ENCODE data around the gene ATP8A1. TPM values are rescaled to one million over a fixed set of nuclear protein-coding genes. Genes with fewer than 3 reads are reported as not detected.

Gene ATP8A1
- total and polyA plus RNA-seq, 10 donors, result 14.4 to 87.0 (median 42.1) TPM

DNA sequence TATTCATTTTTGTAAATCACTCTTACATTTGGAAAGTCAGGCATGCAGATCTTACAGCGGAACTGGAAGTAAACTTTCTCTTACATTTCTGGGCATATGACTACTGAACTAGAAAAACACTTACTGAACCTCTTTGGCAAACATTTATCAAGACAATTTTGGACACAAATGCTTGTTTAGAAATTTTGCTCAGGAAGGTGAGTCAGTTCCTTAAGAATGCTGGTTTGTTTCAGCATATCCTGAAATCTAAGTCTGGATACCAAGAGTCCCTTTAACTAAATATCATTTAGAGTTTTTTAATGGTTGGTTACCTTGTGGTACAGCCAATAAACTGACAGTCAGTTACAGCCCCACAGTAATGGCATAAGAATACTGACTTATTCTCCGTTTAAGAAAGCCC is 244.7 kb downstream of the ATP8A1 start:
- WGBS, 5 donors, result 77 to 82% (median 77%) methylated on average over 2 of the region's 2 CpGs
- Histone ChIP-seq H3K4me3 (no peak overlapping the region), H3K4me1 (no peaks in the 10 kb centered on the region), H3K27ac (no peak overlapping the region), H3K9me3 (no peaks in the 10 kb centered on the region), H3K27me3 (replicated peaks in 1 of 7) (no peaks in the 10 kb centered on the region), H3K36me3 (peaks cover 0 to 75% (median 23%) of the 10 kb centered on the region in 6 donors)
- intact Hi-C loops (cut with DNase I; ENCODE audit: low total_unique reads), result no loop called here
- no peak for DNase-seq
- no peak for TF ChIP-seq POLR2A (IDR thresholded peaks at IDR 0.05)

DNA sequence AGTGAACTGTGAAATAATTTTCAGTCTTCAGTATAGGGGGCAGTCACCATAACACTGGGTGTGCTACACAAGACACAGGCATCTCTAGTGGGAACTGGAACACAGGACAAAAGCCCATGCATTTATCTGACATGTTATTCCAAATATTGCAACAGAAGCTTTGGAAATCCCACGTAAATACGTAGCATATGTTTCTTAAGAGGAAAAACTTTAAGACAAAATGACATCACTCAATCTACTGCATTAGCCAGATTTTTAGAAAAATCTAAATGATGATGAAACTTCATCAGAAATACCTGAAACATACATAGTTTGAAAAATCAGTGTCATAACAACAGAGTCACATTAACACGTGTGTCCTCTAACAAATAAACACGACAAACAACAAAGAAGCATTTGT is 245.1 kb downstream of the ATP8A1 start:
- no peaks in the 10 kb centered on the region for H3K27me3 ChIP-seq (replicated peaks in 1 of 7)
- H3K4me1 ChIP-seq, result no peaks in the 10 kb centered on the region
- intact Hi-C loops (cut with DNase I; ENCODE audit: low total_unique reads), result no loop called here
- peaks cover 0 to 73% (median 23%) of the 10 kb centered on the region in 6 donors for H3K36me3 ChIP-seq
- H3K27ac ChIP-seq, result no peak overlapping the region
- no peak for DNase-seq
- H3K9me3 ChIP-seq, result no peaks in the 10 kb centered on the region
- no peak for TF ChIP-seq POLR2AphosphoS5 (IDR thresholded peaks at IDR 0.05)
- 81 to 93% (median 87%) methylated on average over 4 of the region's 4 CpGs for WGBS, 5 donors
- H3K4me3 ChIP-seq, result no peak overlapping the region

DNA sequence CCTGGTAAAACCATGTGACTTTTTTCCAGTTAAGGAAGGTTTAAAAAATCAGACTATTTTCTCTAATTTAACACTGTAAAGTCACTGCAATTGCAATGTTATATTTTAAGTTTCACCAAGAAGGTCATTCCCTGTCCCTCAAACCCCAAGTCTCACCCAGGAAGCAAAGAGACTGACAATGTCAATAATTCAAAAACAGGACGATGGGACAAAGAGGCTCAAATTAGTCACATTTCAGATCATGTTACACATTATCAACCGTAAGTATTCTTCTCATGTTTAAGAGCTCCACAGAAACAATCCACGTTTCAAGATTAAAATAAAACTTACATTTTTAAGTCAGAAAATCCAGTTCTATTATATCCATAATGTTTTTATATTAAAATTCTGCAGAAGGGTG is 246.5 kb downstream of the ATP8A1 start:
- intact Hi-C loops (cut with DNase I; ENCODE audit: low total_unique reads), result no loop called here
- H3K27me3 ChIP-seq (replicated peaks in 1 of 7), result no peaks in the 10 kb centered on the region
- no peak overlapping the region for H3K4me3 ChIP-seq
- H3K27ac ChIP-seq, result no peak overlapping the region
- no peak for DNase-seq
- H3K36me3 ChIP-seq, result peaks cover 0 to 70% (median 23%) of the 10 kb centered on the region in 6 donors
- 90 to 94% (median 93%) methylated on average over 3 of the region's 3 CpGs for WGBS, 5 donors
- no peaks in the 10 kb centered on the region for H3K9me3 ChIP-seq
- TF ChIP-seq POLR2A (IDR thresholded peaks at IDR 0.05) (no peak), POLR2AphosphoS5 (IDR thresholded peaks at IDR 0.05) (no peak)
- TF ChIP-seq, protein P1, sequence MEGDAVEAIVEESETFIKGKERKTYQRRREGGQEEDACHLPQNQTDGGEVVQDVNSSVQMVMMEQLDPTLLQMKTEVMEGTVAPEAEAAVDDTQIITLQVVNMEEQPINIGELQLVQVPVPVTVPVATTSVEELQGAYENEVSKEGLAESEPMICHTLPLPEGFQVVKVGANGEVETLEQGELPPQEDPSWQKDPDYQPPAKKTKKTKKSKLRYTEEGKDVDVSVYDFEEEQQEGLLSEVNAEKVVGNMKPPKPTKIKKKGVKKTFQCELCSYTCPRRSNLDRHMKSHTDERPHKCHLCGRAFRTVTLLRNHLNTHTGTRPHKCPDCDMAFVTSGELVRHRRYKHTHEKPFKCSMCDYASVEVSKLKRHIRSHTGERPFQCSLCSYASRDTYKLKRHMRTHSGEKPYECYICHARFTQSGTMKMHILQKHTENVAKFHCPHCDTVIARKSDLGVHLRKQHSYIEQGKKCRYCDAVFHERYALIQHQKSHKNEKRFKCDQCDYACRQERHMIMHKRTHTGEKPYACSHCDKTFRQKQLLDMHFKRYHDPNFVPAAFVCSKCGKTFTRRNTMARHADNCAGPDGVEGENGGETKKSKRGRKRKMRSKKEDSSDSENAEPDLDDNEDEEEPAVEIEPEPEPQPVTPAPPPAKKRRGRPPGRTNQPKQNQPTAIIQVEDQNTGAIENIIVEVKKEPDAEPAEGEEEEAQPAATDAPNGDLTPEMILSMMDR (IDR thresholded peaks at IDR 0.05 in 8 of 11, conservative IDR thresholded peaks at IDR 0.05 in 3 of 11), result no peak
- H3K4me1 ChIP-seq, result no peaks in the 10 kb centered on the region

DNA sequence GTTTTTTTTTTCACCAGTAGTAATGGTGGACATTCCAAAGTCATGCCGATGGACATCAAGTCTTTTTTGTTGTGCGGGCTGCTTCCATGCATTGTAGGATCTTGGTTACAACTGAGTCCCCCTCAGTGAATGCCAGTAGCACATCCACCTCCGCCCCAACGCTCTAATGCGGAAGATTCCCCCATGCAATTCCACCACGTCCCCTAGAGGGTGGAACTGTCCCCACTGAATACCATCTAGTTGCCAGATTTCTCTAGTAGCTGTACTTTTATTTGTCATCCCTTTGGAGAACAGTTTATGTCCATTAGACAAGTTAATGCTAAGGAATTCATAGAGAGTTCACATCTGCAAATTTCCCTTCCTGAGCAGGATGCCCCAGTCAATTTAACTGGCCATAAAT is 252.9 kb downstream of the ATP8A1 start:
- no peak for DNase-seq
- no peak overlapping the region for H3K4me3 ChIP-seq
- H3K4me1 ChIP-seq, result peaks cover 0 to 15% (median 5%) of the 10 kb centered on the region in 6 donors
- TF ChIP-seq POLR2AphosphoS5 (IDR thresholded peaks at IDR 0.05), result no peak
- TF ChIP-seq, protein P1 (IDR thresholded peaks at IDR 0.05 in 8 of 11, conservative IDR thresholded peaks at IDR 0.05 in 3 of 11), result no peak
- no peak for TF ChIP-seq POLR2A (IDR thresholded peaks at IDR 0.05)
- peaks cover 0 to 10% (median 0%) of the 10 kb centered on the region in 6 donors for H3K36me3 ChIP-seq
- no peaks in the 10 kb centered on the region for H3K9me3 ChIP-seq
- H3K27ac ChIP-seq, result no peak overlapping the region
- intact Hi-C loops (cut with DNase I; ENCODE audit: low total_unique reads), result no loop called here
- WGBS, 5 donors, result 85 to 91% (median 89%) methylated on average over 6 of the region's 6 CpGs
- H3K27me3 ChIP-seq (replicated peaks in 1 of 7), result peaks cover 0 to 38% (median 23%) of the 10 kb centered on the region in 7 donors

DNA sequence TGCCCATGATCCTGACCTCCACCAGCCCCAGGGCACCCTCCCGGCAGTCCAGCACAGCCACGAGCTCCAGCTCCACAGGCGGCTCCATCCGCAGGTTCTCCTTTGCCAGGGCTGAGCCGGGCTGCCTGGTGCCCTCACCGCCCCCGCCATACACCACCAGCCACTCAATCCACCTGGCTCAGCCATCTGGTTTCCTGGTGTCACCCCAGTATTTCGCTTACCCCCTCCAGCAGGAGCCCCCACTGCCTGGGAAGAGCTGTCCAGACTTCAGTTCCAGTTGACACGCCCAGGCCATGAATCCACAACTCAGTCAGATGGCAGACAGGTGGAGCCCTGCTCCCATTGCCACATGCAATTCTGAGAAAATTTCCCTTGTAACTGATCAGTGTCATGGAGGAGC is 255.7 kb downstream of the ATP8A1 start:
- DNase-seq, result no peak
- TF ChIP-seq, protein P1 (IDR thresholded peaks at IDR 0.05 in 8 of 11, conservative IDR thresholded peaks at IDR 0.05 in 3 of 11), result no peak
- TF ChIP-seq POLR2A (IDR thresholded peaks at IDR 0.05), result no peak
- H3K27ac ChIP-seq, result no peak overlapping the region
- H3K4me3 ChIP-seq, result no peak overlapping the region
- H3K9me3 ChIP-seq, result no peaks in the 10 kb centered on the region
- intact Hi-C loops (cut with DNase I; ENCODE audit: low total_unique reads), result no loop called here
- H3K4me1 ChIP-seq, result peaks cover 15 to 43% (median 33%) of the 10 kb centered on the region in 6 donors
- H3K27me3 ChIP-seq (replicated peaks in 1 of 7), result peaks cover 5 to 66% (median 51%) of the 10 kb centered on the region in 7 donors
- 56 to 89% (median 65%) methylated on average over 8 to 9 of the region's 9 CpGs for WGBS, 5 donors
- H3K36me3 ChIP-seq, result peaks cover 0 to 3% (median 0%) of the 10 kb centered on the region in 6 donors
